ENCODE measurements around the gene PGA5. TPM values are rescaled to one million over a fixed set of nuclear protein-coding genes. Genes with fewer than 3 reads are reported as not detected.
A peak's percentile ranks its signal among the peaks of the same experiment; 100 is the strongest.

The PGA5 gene
- total RNA-seq, 1 donor from 2014 or later = 2.9 TPM

DNA sequence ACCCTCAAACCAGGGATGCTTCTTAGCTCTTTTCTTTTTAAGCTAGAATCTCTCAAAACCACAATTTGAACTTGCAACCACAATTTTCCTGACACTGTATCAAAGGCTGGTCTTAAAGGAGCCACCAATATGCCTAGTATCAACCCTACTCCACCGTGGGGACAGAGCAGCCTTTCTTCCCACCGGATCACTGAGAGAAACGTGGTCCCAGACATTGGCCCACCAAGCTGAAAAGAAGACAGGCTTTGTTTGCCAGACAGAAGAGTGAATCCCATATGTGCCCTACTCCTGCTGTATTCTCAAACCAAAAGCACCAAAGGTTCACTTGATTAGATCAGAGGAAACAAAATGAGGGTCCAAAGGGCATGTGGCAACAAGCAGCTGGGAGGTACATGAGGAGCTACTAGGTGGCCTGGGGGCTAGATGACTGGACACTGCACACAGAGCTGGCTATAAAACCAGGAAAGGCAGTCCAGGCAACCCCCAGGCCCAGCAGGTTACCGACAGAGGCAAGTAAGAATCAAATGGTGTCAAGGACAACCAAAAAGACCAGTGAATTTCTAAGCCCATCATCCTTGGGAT lies 57.8 kb downstream of the PGA5 start:
- no peak for DNase-seq (ENCODE audit: extremely low spot score, unreplicated experiment)
- TF ChIP-seq, protein P1, sequence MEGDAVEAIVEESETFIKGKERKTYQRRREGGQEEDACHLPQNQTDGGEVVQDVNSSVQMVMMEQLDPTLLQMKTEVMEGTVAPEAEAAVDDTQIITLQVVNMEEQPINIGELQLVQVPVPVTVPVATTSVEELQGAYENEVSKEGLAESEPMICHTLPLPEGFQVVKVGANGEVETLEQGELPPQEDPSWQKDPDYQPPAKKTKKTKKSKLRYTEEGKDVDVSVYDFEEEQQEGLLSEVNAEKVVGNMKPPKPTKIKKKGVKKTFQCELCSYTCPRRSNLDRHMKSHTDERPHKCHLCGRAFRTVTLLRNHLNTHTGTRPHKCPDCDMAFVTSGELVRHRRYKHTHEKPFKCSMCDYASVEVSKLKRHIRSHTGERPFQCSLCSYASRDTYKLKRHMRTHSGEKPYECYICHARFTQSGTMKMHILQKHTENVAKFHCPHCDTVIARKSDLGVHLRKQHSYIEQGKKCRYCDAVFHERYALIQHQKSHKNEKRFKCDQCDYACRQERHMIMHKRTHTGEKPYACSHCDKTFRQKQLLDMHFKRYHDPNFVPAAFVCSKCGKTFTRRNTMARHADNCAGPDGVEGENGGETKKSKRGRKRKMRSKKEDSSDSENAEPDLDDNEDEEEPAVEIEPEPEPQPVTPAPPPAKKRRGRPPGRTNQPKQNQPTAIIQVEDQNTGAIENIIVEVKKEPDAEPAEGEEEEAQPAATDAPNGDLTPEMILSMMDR (conservative IDR thresholded peaks at IDR 0.05) = no peak
- Mint-ChIP-seq H3K4me1 (ENCODE audit: unreplicated experiment) (peaks cover 20% of the 10 kb centered on the region), H3K36me3 (peaks cover 37% of the 10 kb centered on the region), H3K4me3 (peak overlapping the region; percentile 44), H3K27ac (peak overlapping the region; percentile 72), H3K9me3 (no peaks in the 10 kb centered on the region), H3K27me3 (peaks cover 6% of the 10 kb centered on the region)

Other genes starting within 250 kb of the PGA5 start
- not detected in 2 replicates for gene CD5, start 138.7 kb upstream of the PGA5 start, total RNA-seq (ENCODE audit: low replicate concordance)
- gene VPS37C, start 79.7 kb upstream of the PGA5 start, total RNA-seq (ENCODE audit: low replicate concordance) = 27.8 and 42.1 TPM in 2 replicates
- gene PGA3, start 37.7 kb upstream of the PGA5 start, total RNA-seq (ENCODE audit: low replicate concordance) = 1.3 TPM in 1 of 2 replicates, not detected in the other
- 1.6 and 7.0 TPM in 2 replicates for gene PGA4, start 18.8 kb upstream of the PGA5 start, total RNA-seq (ENCODE audit: low replicate concordance)
- 5.4 and 20.0 TPM in 2 replicates for gene VWCE, start 54.1 kb downstream of the PGA5 start, total RNA-seq (ENCODE audit: low replicate concordance)
- 234 and 279 TPM in 2 replicates for gene DDB1, start 91.9 kb downstream of the PGA5 start, total RNA-seq (ENCODE audit: low replicate concordance)
- gene TKFC, start 92.1 kb downstream of the PGA5 start, total RNA-seq (ENCODE audit: low replicate concordance) = 66.9 and 72.6 TPM in 2 replicates
- gene CYB561A3, start 120.7 kb downstream of the PGA5 start, total RNA-seq (ENCODE audit: low replicate concordance) = 34.9 and 35.0 TPM in 2 replicates
- gene TMEM138, start 121.2 kb downstream of the PGA5 start, total RNA-seq (ENCODE audit: low replicate concordance) = 35.3 and 54.5 TPM in 2 replicates
- 14.8 and 19.9 TPM in 2 replicates for gene TMEM216, start 151.4 kb downstream of the PGA5 start, total RNA-seq (ENCODE audit: low replicate concordance)
- 86.9 and 129 TPM in 2 replicates for gene CPSF7, start 188.8 kb downstream of the PGA5 start, total RNA-seq (ENCODE audit: low replicate concordance)
- 41.7 and 49.8 TPM in 2 replicates for gene SDHAF2, start 188.9 kb downstream of the PGA5 start, total RNA-seq (ENCODE audit: low replicate concordance)